IPS DF 4.7 (cell line): Measurements from ENCODE around the gene MYOF.

Source experiments
- DNase-seq: peaks from one replicate; pipeline ENCODE4 v3.0.0-alpha.2; 2013; ENCODE audit warnings: low spot score; ENCODE audit errors: extremely low read depth

MYOF gene

DNA sequence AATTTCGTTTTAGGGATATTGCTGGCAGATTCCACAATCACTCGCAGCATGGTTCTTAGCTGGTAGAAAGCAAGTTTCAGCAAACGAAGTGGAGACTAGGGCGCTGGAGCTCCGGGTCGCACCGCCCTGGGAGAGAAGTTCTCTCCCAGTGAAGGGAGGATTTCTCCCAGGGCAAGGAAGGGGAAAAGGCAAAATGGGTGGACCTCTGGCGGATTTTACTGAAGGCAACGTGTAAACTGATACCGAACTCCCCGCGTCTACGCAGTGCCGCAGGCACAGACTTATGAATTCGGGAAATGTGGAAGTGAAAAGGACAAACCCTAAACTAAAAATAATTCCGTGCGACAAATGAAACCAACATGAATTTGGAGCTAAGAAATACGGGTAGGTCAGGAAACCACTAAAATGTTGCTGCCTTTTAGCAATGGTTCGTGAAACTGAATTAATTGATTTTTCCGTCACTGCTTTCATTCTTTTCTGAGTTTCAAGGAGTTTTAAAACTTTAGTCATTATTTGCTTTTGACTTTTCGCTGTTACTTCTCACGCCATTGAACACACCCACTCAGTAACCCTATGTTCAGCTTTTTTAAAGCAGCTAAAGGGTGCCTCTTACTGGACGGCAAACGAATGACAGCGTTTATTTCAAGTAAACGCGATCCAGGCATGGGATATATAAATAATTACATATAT, at the start of gene MYOF:
Gene MYOF (minus strand): TSS at position 190 of the 690 bp plus-strand sequence. CDS start 140 bp downstream, at position 50.
- DNase-seq: no peak

DNA sequence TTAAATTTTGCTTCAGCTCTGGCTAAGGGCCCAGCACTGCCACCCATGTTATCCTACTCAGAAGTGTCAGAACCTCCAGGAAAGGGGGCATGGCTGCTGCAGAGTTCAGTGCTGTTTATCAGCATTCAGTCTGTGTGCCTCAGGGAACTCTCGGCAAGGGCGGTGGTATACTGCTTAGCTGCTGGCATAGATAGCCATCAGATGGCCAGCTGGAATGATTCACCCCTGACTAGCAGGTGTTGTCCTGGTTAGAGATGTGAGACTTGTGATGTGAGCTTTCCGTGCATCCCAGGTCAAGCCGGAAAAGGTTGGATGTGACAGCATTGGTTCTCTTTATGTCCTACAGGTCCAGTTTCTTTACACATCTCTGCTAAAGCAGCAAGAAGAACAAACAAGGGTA, 36.4 kb upstream of the MYOF start:
- DNase-seq: no peak

DNA sequence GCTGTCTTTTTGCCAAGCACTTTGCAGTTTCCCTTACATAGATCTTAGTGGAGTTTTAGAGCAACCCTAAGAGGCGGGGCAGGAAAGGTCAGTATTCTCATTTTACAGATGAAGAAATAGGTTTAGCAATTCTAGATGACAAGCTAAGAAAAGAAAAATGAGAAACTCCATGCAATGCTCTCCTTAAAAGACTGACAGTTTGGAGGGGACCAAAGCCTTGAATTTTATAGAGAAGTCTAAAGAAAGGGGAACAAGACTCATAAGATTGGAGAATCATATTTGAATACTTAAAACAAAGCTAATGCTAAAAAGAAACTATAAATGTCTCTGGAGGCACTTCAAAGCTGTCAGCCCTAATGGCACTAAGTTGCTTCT, 33.9 kb upstream of the MYOF start:
- no peak for DNase-seq

DNA sequence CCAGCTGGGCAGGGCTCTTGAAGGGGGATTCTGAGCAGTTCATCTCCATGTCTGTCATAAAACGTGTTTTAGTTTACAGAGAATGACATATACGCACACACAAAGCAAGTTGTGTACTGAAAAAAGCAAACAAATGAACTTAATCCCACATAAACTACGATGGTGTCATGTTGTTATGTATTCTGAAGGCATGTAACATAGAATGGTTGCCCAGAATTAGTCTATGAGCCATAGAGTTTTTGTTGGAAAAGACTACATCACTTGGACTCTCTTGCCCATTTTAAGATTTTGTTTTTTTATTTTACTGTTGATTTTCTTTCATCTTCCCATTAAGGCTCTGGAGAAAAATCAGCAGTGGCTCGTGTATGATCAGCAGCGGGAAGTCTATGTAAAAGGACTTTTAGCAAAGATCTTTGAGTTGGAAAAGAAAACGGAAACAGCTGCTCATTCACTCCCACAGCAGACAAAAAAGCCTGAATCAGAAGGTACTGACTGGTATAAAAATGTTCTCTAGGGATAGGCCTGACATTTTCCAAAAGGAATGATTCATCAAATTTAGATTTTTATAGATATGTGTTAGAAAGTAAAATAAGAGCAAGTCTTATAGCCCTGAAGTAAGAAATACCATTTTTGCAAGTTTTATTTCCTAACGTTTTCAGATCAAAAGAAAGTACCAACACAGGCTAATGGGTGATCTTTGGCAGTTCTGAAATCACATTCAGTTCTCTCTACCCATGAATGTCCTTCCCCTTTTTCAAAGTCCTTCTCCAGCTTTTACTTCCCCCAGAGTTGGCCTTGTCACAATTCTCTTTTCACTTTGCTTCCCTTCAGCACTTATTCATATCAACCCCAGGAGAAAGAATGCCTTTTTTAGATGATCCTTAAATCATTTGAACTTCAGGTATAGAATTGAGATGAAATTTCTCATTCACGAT, 33.2 kb upstream of the MYOF start:
- DNase-seq: no peak

DNA sequence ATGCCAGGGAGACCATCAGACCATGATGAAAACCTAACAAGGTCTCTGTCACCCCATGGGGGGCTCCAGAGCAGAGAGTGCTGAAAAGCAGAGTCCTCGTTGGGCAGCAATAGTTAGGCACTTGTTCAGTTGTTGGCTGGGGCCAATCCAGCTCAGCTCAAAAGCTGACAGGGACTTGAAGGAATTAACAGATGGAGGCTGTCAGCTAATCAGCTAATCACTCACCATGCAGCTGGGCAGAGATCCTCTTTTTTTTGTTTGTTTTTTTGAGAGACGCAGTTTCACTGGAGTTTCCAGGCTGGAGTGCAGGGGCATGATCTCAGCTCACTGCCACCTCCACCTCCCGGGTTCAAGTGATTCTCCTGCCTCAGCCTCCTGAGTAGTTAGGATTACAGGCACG, 32.4 kb upstream of the MYOF start:
- no peak for DNase-seq

GRCh38 chr10:93513091-93513490, 31.0 kb upstream of the MYOF start:
- no peak for DNase-seq

DNA sequence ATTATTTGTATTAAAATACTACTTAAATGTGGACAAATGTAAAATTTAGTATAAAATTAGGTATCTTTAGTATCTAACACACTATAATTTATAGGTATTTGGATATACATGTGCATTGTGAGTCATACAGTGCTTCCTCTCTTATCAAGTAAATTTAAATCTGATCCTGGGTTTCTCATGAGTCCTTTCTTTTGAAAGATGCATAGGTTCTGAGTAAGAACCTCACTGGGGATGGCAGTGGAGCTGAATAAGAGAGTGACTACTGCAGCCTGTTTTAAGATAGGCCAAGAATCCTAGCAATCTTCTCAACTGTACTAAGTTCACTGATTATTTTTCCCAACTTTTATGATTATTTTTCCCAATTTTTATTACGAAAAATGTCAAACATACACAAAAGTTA, 30.4 kb upstream of the MYOF start:
- no peak for DNase-seq

- DNase-seq: no peak
Measured at GRCh38 chr10:93509816-93510215, 27.7 kb upstream of the MYOF start.

DNA sequence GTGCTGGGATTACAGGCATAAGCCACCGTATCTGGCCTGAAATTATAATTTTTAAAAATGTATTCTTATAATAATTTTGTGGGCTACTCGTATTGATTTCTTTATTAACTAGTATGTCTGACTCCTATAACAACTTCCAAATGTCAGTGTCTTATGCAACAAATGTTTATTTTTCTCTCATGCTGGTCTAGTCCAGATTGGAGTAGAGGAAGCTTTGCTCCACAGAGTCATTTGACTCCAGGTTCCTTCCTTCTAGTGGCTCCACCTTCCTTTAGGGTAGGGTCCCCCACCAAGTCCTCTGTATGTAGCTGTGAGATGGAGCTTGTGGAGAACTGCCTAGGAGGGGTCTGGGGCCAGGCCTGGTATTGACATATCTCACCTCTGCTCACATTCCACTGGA, 22.9 kb upstream of the MYOF start:
- DNase-seq: no peak

- DNase-seq: no peak
Measured at GRCh38 chr10:93503075-93503474, 20.9 kb upstream of the MYOF start.

DNA sequence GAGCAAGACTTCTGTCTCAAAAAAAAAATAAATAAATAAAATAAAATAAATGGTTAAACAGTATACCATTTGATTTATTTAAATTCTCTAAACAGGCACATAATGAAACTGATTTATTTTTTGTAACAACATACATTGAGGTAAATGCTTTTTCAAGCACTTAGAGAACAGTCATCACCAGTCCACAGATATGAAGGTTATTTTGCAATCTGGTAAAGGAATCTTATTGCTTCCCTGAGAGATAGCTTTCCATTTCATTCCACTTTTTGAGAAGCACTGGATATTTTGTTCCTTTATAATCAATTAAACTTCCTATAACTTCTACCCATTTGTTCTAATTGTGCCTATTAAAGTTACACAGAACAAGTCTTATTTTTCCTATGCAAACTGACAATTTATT, 19.5 kb upstream of the MYOF start:
- DNase-seq: no peak

DNA sequence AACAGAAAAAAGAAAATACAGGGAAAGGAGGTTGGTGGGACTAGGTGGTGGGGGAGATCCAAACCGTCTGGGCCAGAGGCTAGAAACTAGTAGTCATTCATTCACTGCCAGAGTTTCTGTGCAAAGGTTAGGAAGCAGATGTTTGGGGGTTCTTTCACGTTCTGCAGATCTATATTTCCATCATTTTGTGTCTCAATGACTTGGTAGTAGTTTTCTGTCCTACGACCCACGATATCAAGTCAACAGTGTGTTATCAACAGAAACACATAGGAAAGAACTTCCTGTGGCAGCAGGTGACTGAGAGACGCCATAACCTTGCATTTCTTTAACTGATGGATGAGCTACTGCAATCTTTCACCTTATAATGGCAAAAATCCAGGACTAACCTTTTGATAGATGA, 16.0 kb upstream of the MYOF start:
- DNase-seq: no peak

- no peak for DNase-seq
Measured at GRCh38 chr10:93496322-93497041, 14.3 kb upstream of the MYOF start, which contains the start of gene CEP55. CEP55 (plus strand) TSS chr10:93496612; CDS start chr10:93500052, 3,440 bp downstream.

DNA sequence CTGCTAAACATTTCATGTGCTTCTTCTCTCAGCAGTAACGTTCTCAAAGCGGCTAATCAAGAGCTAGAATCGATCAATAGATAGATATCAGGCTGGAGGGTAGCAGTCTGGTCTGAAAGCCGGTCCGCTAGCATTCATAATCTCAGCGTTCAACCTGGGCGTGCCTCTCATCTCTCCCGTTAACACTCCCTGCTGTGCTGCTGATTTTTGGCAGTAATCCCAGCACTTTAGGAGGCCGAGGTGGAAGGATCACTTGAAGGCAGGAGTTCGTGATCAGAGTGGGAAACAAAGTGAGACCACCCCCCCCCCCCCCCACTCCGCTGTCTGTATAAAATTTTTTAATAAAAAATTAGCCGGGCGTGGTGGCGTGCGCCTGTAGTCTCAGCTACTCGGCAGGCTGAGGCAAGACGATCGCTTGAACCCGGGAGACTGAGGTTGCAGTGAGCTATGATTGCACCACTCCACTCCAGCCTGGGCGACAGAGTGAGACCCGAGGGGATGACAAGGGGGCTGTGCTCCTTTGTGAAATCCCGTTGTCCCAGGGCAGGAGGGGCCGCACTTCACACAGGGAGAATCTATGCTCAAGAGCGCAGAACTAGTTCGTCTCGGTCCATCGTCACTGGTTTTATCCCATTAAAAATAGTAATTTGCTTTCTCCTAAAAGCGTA, 13.7 kb upstream of the MYOF start:
- no peak for DNase-seq

- DNase-seq: no peak
Measured at GRCh38 chr10:93494494-93494893, 12.4 kb upstream of the MYOF start.

GRCh38 chr10:93493162-93493561, 11.0 kb upstream of the MYOF start:
- no peak for DNase-seq

- DNase-seq: no peak
Measured at GRCh38 chr10:93491602-93492121, 9.5 kb upstream of the MYOF start.

DNA sequence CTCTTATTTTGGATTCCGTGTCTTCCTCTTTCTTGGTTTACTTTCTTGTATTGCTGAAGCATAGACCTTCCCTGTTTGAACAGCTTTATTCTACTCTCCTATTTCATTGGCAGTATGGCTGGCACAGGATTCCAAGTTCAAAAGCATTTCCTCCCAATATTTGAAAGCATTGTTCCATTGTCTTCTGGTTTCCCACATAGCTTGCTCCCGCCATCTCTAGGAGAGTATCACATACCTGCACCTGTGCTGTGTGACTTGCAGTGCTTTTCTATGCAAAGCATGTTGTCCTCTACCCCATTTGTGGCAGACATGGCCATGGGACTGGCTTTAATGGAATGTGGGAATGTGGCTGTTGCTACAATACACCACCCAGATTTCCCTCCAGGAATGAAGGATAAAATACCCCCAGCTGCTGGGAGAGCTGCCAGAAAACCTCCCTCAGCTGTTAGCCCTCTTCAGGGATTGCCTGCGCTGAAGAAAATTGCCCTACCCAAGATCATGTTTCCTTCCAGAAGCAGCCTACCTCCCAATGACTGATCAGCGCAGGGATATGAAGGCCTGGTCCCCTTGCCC, 6.9 kb upstream of the MYOF start:
- DNase-seq: no peak

GRCh38 chr10:93485690-93486089, 3.6 kb upstream of the MYOF start:
- no peak for DNase-seq

DNA sequence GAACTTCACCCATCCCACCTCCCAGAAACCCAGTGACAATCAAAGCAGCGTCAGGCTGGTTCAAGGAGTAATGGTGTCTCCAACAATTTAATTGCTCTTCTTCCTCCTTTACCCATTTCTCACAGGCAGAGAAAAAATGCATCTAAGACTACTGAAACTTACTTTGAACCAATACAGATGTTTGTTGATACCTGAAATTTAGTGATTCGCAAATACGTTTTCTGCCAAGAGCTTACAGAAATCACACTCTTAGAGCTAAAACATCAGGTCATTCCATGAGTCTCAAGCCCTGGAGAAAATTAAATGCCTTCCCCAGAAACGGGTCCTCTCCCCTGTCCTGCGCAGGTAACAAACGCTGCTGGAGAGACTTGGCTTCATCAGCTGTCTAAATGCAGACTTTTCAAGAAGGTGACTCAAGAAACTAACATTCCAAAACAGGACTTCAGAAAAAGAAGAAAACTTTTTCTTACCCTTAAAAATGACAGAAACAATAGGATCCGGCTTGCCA, 443 bp downstream of the MYOF start:
- DNase-seq: no peak

DNA sequence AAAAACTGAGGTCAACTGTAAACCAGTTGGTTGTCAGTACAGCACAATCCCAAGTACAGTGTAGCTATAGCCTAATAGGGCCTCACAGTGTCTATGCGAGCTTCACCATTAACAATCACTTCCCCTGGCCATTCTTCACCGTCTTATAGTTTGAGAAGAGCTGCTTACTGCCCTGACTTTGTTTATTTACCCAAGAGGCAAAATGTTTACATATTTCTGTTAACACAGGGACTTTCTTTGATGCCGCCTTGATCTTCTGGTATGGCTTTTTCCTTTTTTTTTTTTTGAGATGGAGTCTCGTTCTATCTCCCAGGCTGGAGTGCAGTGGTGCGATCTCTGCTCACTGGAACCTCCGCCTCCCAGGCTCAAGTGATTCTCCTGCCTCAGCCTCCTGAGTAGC, 3.3 kb downstream of the MYOF start:
- DNase-seq: no peak
